HEK293 (cell line): ENCODE results near the gene PLK5.
A peak's percentile ranks its signal among the peaks of the same experiment; 100 is the strongest.

Experiments used
- CTCF ChIA-PET: fragments of 350-600 bp; formaldehyde crosslinking; extraction: SDS; loops from one replicate; lab custom pipeline; 2021; ENCODE audit warnings: antibody characterized with exemption; lab: Yijun Ruan, JAX
- POLR2A ChIA-PET: fragments of 300-600 bp; formaldehyde crosslinking; extraction: SDS; loops from one replicate; lab custom pipeline; 2020; ENCODE audit warnings: antibody characterized with exemption, inconsistent platforms; lab: Yijun Ruan, JAX
- H3K27ac ChIP-seq: fragments of 200-500 bp; sonication (Bioruptor generic); 2 replicates; pipeline ENCODE4 v1.5.1; 2014; ENCODE audit warnings: low read depth, low read length, control low read depth, inconsistent platforms; ENCODE audit errors: extremely low read depth
- H3K36me3 ChIP-seq, 2 experiments: fragments of 200-500 bp in 1 of 2; sonication (Bioruptor generic) in 1 of 2; 1 replicate in 1 of 2; 2 replicates in 1 of 2; pipeline ENCODE4 v1.5.1; 2014 to 2017; ENCODE audit warnings: inconsistent platforms in 2 of 2, low read length in 2 of 2; ENCODE audit not compliant: control insufficient read depth in 2 of 2, insufficient read depth in 1 of 2
- H3K4me1 ChIP-seq: fragments of 200-500 bp; sonication (Bioruptor generic); 2 replicates; pipeline ENCODE4 v1.5.1; 2014; ENCODE audit warnings: mild to moderate bottlenecking, low read length, inconsistent platforms; ENCODE audit not compliant: control insufficient read depth, insufficient read depth
- H3K4me3 ChIP-seq: 2 replicates; pipeline ENCODE4 v1.5.1; 2011; ENCODE audit warnings: low read depth, mild to moderate bottlenecking, control low read depth, low read length, moderate library complexity
- H3K9me3 ChIP-seq: fragments of 200-500 bp; sonication (Bioruptor generic); 2 replicates; pipeline ENCODE4 v1.5.1; 2014; ENCODE audit warnings: low read depth, low read length, inconsistent platforms; ENCODE audit not compliant: control insufficient read depth, insufficient read depth
- HOXC10 ChIP-seq: sonication (generic); formaldehyde crosslinking; IDR thresholded peaks from 2 replicates; pipeline ENCODE4 v1.8.1; 2023; ENCODE audit warnings: mild to moderate bottlenecking, missing genetic modification reagents
- KLF9 ChIP-seq: fragments of 450-650 bp; formaldehyde crosslinking; IDR thresholded peaks from 2 replicates; pipeline ENCODE4 v1.5.1; 2016; ENCODE audit warnings: missing biosample characterization, missing genetic modification characterization, low read depth
- SCRT1 ChIP-seq: fragments of 450-650 bp; formaldehyde crosslinking; IDR thresholded peaks from 2 replicates; pipeline ENCODE4 v1.5.1; 2016; ENCODE audit warnings: missing biosample characterization, missing genetic modification characterization, borderline replicate concordance
- ZBTB7A ChIP-seq: fragments of 450-650 bp; formaldehyde crosslinking; IDR thresholded peaks from 2 replicates; pipeline ENCODE4 v1.5.1; 2016; ENCODE audit warnings: low read depth, missing biosample characterization, missing genetic modification characterization
- ZBTB8A ChIP-seq: fragments of 450-650 bp; formaldehyde crosslinking; IDR thresholded peaks from 2 replicates; pipeline ENCODE4 v1.5.1; 2016; ENCODE audit warnings: missing biosample characterization, missing genetic modification characterization
- ZFP69B ChIP-seq: fragments of 450-650 bp; formaldehyde crosslinking; IDR thresholded peaks from 2 replicates; pipeline ENCODE4 v1.5.1; 2016; ENCODE audit warnings: missing biosample characterization, missing genetic modification characterization
- ZNF10 ChIP-seq: fragments of 450-650 bp; formaldehyde crosslinking; IDR thresholded peaks from 2 replicates; pipeline ENCODE4 v1.5.1; 2017; ENCODE audit warnings: missing biosample characterization, missing genetic modification characterization
- ZNF19 ChIP-seq: fragments of 450-650 bp; formaldehyde crosslinking; IDR thresholded peaks from 2 replicates; pipeline ENCODE4; 2016; ENCODE audit warnings: missing biosample characterization, missing genetic modification characterization, low read depth
- ZNF214 ChIP-seq: fragments of 450-650 bp; formaldehyde crosslinking; IDR thresholded peaks from 2 replicates; pipeline ENCODE4 v1.5.1; 2017; ENCODE audit warnings: missing biosample characterization, mild to moderate bottlenecking, missing genetic modification characterization, borderline replicate concordance
- ZNF350 ChIP-seq: fragments of 450-650 bp; formaldehyde crosslinking; IDR thresholded peaks from 2 replicates; pipeline ENCODE4 v1.5.0; 2017; ENCODE audit warnings: missing biosample characterization, mild to moderate bottlenecking, missing genetic modification characterization
- ZNF366 ChIP-seq: fragments of 450-650 bp; formaldehyde crosslinking; conservative IDR thresholded peaks from 2 replicates; pipeline ENCODE4 v1.5.1; 2016; ENCODE audit warnings: missing biosample characterization, missing genetic modification characterization
- ZNF394 ChIP-seq: fragments of 450-650 bp; formaldehyde crosslinking; IDR thresholded peaks from 2 replicates; pipeline ENCODE4 v1.5.1; 2016; ENCODE audit warnings: missing biosample characterization, missing genetic modification characterization, mild to moderate bottlenecking, moderate library complexity, borderline replicate concordance
- ZNF473 ChIP-seq: fragments of 450-650 bp; formaldehyde crosslinking; IDR thresholded peaks from 2 replicates; pipeline ENCODE4 v1.5.1; 2017; ENCODE audit warnings: missing biosample characterization, missing genetic modification characterization
- ZNF510 ChIP-seq: fragments of 450-650 bp; formaldehyde crosslinking; IDR thresholded peaks from 2 replicates; pipeline ENCODE4 v1.5.1; 2018; ENCODE audit warnings: mild to moderate bottlenecking, missing genetic modification characterization, missing biosample characterization; ENCODE audit not compliant: insufficient replicate concordance
- ZNF596 ChIP-seq: fragments of 450-650 bp; IDR thresholded peaks from 2 replicates; pipeline ENCODE4 v1.5.0; 2018; ENCODE audit warnings: missing biosample characterization, mild to moderate bottlenecking, missing genetic modification characterization, moderate library complexity
- ZNF600 ChIP-seq: fragments of 450-650 bp; formaldehyde crosslinking; IDR thresholded peaks from 2 replicates; pipeline ENCODE4 v1.5.1; 2016; ENCODE audit warnings: missing biosample characterization, missing genetic modification characterization
- ZNF664 ChIP-seq: fragments of 450-650 bp; formaldehyde crosslinking; IDR thresholded peaks from 2 replicates; pipeline ENCODE4 v1.5.1; 2016; ENCODE audit warnings: missing biosample characterization, missing genetic modification characterization
- ZNF677 ChIP-seq: fragments of 450-650 bp; IDR thresholded peaks from 2 replicates; pipeline ENCODE4 v1.5.0; 2018; ENCODE audit warnings: missing biosample characterization, mild to moderate bottlenecking, missing genetic modification characterization, moderate library complexity
- ZNF768 ChIP-seq: fragments of 450-650 bp; formaldehyde crosslinking; IDR thresholded peaks from 2 replicates; pipeline ENCODE4 v1.5.1; 2018; ENCODE audit warnings: missing biosample characterization, mild to moderate bottlenecking, missing genetic modification characterization
- ZNF791 ChIP-seq: fragments of 450-650 bp; formaldehyde crosslinking; IDR thresholded peaks from 2 replicates; pipeline ENCODE4 v1.5.1; 2016; ENCODE audit warnings: missing biosample characterization, missing genetic modification characterization
- ZSCAN16 ChIP-seq: fragments of 450-650 bp; formaldehyde crosslinking; IDR thresholded peaks from 2 replicates; pipeline ENCODE4 v1.5.1; 2016; ENCODE audit warnings: missing biosample characterization, missing genetic modification characterization
- TF ChIP-seq, protein P1 (sequence below): fragments of 450-650 bp; formaldehyde crosslinking; IDR thresholded peaks from 2 replicates; pipeline ENCODE4 v1.5.1; 2016; ENCODE audit warnings: missing biosample characterization, missing genetic modification characterization
- TF ChIP-seq, protein P2 (sequence below): fragments of 450-650 bp; formaldehyde crosslinking; IDR thresholded peaks from 2 replicates; pipeline ENCODE4 v1.5.1; 2017; ENCODE audit warnings: missing biosample characterization, missing genetic modification characterization
- TF ChIP-seq, protein P3 (sequence below): fragments of 450-650 bp; formaldehyde crosslinking; IDR thresholded peaks from 2 replicates; pipeline ENCODE4 v1.5.1; 2016; ENCODE audit warnings: missing biosample characterization, missing genetic modification characterization, borderline replicate concordance
- TF ChIP-seq, protein P4 (sequence below): fragments of 450-650 bp; formaldehyde crosslinking; IDR thresholded peaks from 2 replicates; pipeline ENCODE4 v1.5.1; 2016; ENCODE audit warnings: missing biosample characterization, missing genetic modification characterization
- TF ChIP-seq, protein P5 (sequence below): fragments of 450-650 bp; formaldehyde crosslinking; IDR thresholded peaks from 2 replicates; pipeline ENCODE4 v1.5.1; 2016; ENCODE audit warnings: missing biosample characterization, missing genetic modification characterization

The PLK5 gene

DNA sequence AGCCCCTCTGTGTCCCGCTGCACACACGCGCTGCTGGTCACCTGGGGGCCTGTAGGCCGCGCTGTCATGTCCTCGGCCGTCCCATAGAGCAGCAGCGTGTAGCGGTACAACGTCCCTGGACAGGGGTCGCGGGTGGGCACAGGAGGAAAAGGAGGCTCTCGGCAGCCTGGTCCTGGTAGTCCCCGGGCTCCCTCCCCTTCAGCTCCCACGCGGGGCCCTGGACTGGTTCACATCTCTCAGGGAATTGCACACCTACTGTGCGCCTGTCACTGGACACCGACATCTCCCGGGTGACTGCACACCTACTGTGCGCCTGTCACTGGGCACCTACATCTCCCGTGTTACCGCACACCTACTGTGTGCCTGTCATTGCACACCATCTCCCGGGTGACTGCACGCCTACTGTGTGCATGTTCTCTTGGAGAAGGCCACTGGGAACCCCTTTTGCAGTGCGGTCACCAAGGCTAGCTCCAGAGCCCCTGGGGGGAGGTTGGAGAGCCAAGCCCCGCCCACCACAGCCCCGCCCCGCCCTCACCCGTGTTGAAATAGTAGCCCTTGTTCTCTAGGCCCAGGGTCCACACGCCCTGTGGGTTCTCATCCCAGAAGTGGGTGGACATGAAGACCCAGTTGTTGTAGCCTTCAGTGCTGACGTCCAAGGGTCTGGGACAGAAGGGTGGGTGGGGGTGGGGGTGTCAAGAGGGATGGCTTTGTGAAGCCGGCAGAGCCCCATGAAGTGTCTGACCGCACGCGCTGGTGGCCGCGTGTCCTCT, 41.3 kb upstream of the PLK5 start:
- ChIA-PET CTCF (no interaction called here), POLR2A (no interaction called here)
- Histone ChIP-seq H3K4me3 (no peak overlapping the region), H3K27ac (no peak overlapping the region), H3K4me1 (no peaks in the 10 kb centered on the region), H3K36me3 (peaks cover 0 to under 1% of the 10 kb centered on the region in 2 experiments; a peak in 2 of 3 replicates), H3K9me3 (no peaks in the 10 kb centered on the region)
- TF ChIP-seq ZNF350 (tag by site-specific recombination), result no peak
- no peak for TF ChIP-seq ZNF600 (tag by site-specific recombination)
- TF ChIP-seq, protein P1, sequence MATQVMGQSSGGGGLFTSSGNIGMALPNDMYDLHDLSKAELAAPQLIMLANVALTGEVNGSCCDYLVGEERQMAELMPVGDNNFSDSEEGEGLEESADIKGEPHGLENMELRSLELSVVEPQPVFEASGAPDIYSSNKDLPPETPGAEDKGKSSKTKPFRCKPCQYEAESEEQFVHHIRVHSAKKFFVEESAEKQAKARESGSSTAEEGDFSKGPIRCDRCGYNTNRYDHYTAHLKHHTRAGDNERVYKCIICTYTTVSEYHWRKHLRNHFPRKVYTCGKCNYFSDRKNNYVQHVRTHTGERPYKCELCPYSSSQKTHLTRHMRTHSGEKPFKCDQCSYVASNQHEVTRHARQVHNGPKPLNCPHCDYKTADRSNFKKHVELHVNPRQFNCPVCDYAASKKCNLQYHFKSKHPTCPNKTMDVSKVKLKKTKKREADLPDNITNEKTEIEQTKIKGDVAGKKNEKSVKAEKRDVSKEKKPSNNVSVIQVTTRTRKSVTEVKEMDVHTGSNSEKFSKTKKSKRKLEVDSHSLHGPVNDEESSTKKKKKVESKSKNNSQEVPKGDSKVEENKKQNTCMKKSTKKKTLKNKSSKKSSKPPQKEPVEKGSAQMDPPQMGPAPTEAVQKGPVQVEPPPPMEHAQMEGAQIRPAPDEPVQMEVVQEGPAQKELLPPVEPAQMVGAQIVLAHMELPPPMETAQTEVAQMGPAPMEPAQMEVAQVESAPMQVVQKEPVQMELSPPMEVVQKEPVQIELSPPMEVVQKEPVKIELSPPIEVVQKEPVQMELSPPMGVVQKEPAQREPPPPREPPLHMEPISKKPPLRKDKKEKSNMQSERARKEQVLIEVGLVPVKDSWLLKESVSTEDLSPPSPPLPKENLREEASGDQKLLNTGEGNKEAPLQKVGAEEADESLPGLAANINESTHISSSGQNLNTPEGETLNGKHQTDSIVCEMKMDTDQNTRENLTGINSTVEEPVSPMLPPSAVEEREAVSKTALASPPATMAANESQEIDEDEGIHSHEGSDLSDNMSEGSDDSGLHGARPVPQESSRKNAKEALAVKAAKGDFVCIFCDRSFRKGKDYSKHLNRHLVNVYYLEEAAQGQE (tag by site-specific recombination), result peak; percentile 56; the same call in 1 of the 2 replicates
- no peak for TF ChIP-seq ZNF677 (tag by site-specific recombination)
- TF ChIP-seq ZNF664 (tag by site-specific recombination), result no peak
- no peak for TF ChIP-seq ZBTB7A (tag by site-specific recombination)
- TF ChIP-seq ZSCAN16 (tag by site-specific recombination), result no peak
- TF ChIP-seq, protein P2, sequence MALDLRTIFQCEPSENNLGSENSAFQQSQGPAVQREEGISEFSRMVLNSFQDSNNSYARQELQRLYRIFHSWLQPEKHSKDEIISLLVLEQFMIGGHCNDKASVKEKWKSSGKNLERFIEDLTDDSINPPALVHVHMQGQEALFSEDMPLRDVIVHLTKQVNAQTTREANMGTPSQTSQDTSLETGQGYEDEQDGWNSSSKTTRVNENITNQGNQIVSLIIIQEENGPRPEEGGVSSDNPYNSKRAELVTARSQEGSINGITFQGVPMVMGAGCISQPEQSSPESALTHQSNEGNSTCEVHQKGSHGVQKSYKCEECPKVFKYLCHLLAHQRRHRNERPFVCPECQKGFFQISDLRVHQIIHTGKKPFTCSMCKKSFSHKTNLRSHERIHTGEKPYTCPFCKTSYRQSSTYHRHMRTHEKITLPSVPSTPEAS (tag by site-specific recombination), result no peak
- TF ChIP-seq, protein P3, sequence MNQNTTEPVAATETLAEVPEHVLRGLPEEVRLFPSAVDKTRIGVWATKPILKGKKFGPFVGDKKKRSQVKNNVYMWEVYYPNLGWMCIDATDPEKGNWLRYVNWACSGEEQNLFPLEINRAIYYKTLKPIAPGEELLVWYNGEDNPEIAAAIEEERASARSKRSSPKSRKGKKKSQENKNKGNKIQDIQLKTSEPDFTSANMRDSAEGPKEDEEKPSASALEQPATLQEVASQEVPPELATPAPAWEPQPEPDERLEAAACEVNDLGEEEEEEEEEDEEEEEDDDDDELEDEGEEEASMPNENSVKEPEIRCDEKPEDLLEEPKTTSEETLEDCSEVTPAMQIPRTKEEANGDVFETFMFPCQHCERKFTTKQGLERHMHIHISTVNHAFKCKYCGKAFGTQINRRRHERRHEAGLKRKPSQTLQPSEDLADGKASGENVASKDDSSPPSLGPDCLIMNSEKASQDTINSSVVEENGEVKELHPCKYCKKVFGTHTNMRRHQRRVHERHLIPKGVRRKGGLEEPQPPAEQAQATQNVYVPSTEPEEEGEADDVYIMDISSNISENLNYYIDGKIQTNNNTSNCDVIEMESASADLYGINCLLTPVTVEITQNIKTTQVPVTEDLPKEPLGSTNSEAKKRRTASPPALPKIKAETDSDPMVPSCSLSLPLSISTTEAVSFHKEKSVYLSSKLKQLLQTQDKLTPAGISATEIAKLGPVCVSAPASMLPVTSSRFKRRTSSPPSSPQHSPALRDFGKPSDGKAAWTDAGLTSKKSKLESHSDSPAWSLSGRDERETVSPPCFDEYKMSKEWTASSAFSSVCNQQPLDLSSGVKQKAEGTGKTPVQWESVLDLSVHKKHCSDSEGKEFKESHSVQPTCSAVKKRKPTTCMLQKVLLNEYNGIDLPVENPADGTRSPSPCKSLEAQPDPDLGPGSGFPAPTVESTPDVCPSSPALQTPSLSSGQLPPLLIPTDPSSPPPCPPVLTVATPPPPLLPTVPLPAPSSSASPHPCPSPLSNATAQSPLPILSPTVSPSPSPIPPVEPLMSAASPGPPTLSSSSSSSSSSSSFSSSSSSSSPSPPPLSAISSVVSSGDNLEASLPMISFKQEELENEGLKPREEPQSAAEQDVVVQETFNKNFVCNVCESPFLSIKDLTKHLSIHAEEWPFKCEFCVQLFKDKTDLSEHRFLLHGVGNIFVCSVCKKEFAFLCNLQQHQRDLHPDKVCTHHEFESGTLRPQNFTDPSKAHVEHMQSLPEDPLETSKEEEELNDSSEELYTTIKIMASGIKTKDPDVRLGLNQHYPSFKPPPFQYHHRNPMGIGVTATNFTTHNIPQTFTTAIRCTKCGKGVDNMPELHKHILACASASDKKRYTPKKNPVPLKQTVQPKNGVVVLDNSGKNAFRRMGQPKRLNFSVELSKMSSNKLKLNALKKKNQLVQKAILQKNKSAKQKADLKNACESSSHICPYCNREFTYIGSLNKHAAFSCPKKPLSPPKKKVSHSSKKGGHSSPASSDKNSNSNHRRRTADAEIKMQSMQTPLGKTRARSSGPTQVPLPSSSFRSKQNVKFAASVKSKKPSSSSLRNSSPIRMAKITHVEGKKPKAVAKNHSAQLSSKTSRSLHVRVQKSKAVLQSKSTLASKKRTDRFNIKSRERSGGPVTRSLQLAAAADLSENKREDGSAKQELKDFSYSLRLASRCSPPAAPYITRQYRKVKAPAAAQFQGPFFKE (tag by site-specific recombination), result no peak
- TF ChIP-seq ZNF473 (tag by site-specific recombination), result no peak
- TF ChIP-seq ZNF596 (tag by site-specific recombination), result no peak
- TF ChIP-seq, protein P4, sequence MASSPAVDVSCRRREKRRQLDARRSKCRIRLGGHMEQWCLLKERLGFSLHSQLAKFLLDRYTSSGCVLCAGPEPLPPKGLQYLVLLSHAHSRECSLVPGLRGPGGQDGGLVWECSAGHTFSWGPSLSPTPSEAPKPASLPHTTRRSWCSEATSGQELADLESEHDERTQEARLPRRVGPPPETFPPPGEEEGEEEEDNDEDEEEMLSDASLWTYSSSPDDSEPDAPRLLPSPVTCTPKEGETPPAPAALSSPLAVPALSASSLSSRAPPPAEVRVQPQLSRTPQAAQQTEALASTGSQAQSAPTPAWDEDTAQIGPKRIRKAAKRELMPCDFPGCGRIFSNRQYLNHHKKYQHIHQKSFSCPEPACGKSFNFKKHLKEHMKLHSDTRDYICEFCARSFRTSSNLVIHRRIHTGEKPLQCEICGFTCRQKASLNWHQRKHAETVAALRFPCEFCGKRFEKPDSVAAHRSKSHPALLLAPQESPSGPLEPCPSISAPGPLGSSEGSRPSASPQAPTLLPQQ (tag by site-specific recombination), result no peak
- TF ChIP-seq HOXC10 (CRISPR knock-in tag), result no peak
- no peak for TF ChIP-seq ZNF10 (tag by site-specific recombination)
- no peak for TF ChIP-seq ZNF510 (tag by site-specific recombination)
- 0 out of 2 replicates have a peak, but pooled peaks have one; percentile 19 for TF ChIP-seq ZBTB8A
- no peak for TF ChIP-seq ZNF366 (tag by site-specific recombination)
- TF ChIP-seq ZNF768 (tag by site-specific recombination), result no peak
- TF ChIP-seq ZNF214, result no peak
- no peak for TF ChIP-seq ZNF394
- TF ChIP-seq ZNF19 (tag by site-specific recombination), result no peak
- peak; percentile 54 for TF ChIP-seq KLF9 (tag by site-specific recombination)
- no peak for TF ChIP-seq SCRT1 (tag by site-specific recombination)
- TF ChIP-seq, protein P5, sequence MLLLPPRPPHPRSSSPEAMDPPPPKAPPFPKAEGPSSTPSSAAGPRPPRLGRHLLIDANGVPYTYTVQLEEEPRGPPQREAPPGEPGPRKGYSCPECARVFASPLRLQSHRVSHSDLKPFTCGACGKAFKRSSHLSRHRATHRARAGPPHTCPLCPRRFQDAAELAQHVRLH (tag by site-specific recombination), result 0 out of 2 replicates have a peak, but pooled peaks have one; percentile 22
- no peak for TF ChIP-seq ZFP69B (tag by site-specific recombination)
- TF ChIP-seq ZNF791 (tag by site-specific recombination), result no peak
